ENCODE results near the gene KCTD10. TPM values are rescaled to one million over a fixed set of nuclear protein-coding genes. Genes with fewer than 3 reads are reported as not detected.

KCTD10 gene
- total RNA-seq, 1 experiment from 2014 or later, result 29.4 TPM

DNA sequence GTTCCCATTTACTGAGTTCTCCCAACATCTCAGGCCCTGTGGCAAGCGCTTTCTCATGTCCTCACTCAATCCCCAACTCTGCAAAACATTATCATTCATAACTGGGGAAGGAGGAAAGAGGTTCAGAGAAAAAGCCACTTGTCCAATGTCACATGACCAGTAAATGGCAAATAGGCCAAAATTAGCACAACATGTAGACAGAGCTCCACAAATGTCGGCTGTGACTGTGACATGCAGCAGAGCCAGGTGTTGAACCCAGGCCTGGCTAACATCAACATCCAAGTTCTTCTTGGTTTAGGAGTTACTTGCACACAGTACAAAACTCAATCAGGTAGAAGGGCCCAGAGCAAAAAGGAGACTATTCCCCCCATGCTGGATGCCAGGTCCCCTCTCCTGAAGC is 10.8 kb downstream of the KCTD10 start:
- peaks cover 12% of the 10 kb centered on the region; the same call in 1 of the 2 replicates for H4K20me1 ChIP-seq (ENCODE audit: insufficient read depth, low read depth, low read length)
- H3K27ac ChIP-seq (ENCODE audit: low read length), result no peak overlapping the region
- no peak overlapping the region for H2AFZ ChIP-seq (ENCODE audit: low read length)
- no peak overlapping the region for H3K4me2 ChIP-seq (ENCODE audit: low read depth, low read length, poor library complexity, severe bottlenecking)
- no peak overlapping the region for H3K4me3 ChIP-seq (ENCODE audit: low read length)
- no peak overlapping the region for H3K9ac ChIP-seq (ENCODE audit: low read length)
- H3K27me3 ChIP-seq (ENCODE audit: low read length), result no peaks in the 10 kb centered on the region
- DNase-seq, result no peak
- H3K79me2 ChIP-seq (ENCODE audit: low read length), result peaks cover 96% of the 10 kb centered on the region
- H3K9me3 ChIP-seq (ENCODE audit: low read length), result no peaks in the 10 kb centered on the region
- no peaks in the 10 kb centered on the region for H3K9me2 ChIP-seq (replicated peaks; ENCODE audit: insufficient read depth, low read length)
- no peaks in the 10 kb centered on the region for H3K36me3 ChIP-seq (ENCODE audit: insufficient read depth, low read length)
- peaks cover 7% of the 10 kb centered on the region for H3K4me1 ChIP-seq (ENCODE audit: low read length)

DNA sequence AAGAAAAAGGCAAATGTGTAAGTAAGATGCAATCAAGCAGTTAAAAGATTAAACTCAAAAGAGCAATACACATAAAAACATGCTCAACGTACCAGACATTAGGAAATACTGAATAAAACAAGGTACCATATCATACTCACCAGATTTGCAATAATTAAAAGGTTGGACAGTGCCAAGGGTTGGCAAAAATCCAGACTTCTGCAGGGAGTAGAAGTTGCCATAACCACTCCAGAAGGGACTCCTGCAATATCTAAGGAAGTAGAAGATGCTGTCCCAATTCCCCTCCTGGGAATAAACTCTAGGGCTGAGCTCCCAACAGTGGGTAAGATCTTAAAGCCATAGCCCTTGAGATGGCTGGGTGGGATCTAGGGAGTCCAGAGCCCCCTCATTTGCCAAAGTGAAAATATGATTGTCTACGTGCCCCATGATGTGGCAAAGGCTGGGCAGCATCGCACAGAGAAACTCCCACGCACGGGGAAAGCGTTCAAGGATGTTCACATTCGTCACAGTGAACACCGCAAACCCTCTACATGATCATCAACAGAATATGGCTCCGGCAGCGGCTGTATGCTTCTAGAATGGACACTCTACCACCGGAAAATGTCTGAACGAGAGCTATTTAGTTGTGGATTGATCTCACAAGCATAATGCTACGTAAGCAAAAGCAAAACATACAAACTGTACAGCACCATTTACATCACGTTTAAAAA is 12.3 kb downstream of the KCTD10 start:
- no peaks in the 10 kb centered on the region for H3K27me3 ChIP-seq (ENCODE audit: low read length)
- no peaks in the 10 kb centered on the region for H3K9me2 ChIP-seq (replicated peaks; ENCODE audit: insufficient read depth, low read length)
- H3K27ac ChIP-seq (ENCODE audit: low read length), result no peak overlapping the region
- H3K9ac ChIP-seq (ENCODE audit: low read length), result no peak overlapping the region
- no peak for DNase-seq
- no peak overlapping the region for H3K4me3 ChIP-seq (ENCODE audit: low read length)
- peaks cover 96% of the 10 kb centered on the region for H3K79me2 ChIP-seq (ENCODE audit: low read length)
- H4K20me1 ChIP-seq (ENCODE audit: insufficient read depth, low read depth, low read length), result peaks cover 6% of the 10 kb centered on the region; the same call in 1 of the 2 replicates
- H2AFZ ChIP-seq (ENCODE audit: low read length), result no peak overlapping the region
- H3K36me3 ChIP-seq (ENCODE audit: insufficient read depth, low read length), result no peaks in the 10 kb centered on the region
- no peaks in the 10 kb centered on the region for H3K9me3 ChIP-seq (ENCODE audit: low read length)
- peaks cover 13% of the 10 kb centered on the region for H3K4me1 ChIP-seq (ENCODE audit: low read length)
- H3K4me2 ChIP-seq (ENCODE audit: low read depth, low read length, poor library complexity, severe bottlenecking), result no peak overlapping the region

DNA sequence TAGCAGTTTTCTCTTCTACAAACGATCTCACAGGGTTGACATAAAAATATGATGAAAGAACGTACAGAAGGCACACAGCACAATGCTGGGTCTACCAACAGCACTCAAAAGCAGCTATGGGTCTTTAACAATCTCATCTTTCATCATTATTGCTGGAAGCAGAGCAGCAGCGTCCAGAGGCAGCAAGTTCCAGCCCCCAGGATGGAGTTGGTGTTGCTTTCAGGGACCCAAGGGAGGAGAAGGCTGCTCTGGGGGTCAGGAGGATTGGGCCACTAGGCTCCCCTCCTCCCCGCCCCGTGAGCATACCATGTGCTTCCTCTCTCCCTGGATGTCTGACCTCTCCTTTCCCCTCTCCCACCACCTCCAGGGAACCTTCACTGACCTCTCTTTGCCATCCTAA is 13.3 kb downstream of the KCTD10 start:
- no peaks in the 10 kb centered on the region for H3K9me2 ChIP-seq (replicated peaks; ENCODE audit: insufficient read depth, low read length)
- no peak overlapping the region for H3K9ac ChIP-seq (ENCODE audit: low read length)
- no peak overlapping the region for H3K4me3 ChIP-seq (ENCODE audit: low read length)

DNA sequence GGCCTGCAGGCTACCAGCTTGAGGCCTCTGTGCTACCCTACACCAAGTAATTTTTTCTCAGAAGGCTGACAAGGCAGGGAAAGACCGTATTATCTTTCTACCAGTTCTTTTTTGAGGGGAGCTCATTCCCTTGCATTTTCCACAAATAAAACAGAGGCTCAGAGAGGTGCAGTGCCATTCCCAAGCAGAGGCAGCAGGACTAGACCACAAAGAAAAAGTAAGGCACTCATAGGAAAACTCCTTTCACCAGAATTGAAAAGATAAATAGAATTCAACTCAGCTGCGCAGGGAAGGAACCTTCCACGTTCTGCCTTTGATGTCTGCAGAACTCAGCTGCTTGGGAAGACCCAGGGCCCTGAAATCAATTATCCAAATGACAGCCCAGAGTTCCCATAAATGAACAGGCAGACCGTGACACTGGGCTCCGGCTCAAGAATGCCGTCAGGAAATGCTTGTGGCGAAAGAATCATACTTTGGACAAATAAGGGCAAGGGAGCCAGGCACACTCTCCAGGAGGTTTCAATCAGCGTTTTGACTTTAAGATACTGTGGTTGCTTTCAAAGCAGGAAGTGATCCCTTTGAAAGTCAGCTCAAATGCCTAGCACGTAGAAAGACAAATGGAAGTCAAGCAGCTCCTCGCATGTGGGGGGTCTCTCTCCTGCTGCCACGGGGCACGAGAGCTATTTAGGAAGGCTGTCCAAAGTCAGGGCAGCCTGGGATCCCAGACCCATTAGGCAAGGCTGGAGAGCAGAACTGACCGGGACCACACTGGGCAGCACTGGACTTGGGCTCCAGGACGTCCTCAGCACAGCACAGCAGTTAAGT is 14.0 kb downstream of the KCTD10 start:
- peaks cover 13% of the 10 kb centered on the region for H3K4me1 ChIP-seq (ENCODE audit: low read length)
- H3K9me3 ChIP-seq (ENCODE audit: low read length), result no peaks in the 10 kb centered on the region
- DNase-seq, result no peak
- H4K20me1 ChIP-seq (ENCODE audit: insufficient read depth, low read depth, low read length), result peaks cover 6% of the 10 kb centered on the region; the same call in 1 of the 2 replicates
- H3K4me3 ChIP-seq (ENCODE audit: low read length), result no peak overlapping the region
- no peaks in the 10 kb centered on the region for H3K36me3 ChIP-seq (ENCODE audit: insufficient read depth, low read length)
- no peak overlapping the region for H2AFZ ChIP-seq (ENCODE audit: low read length)
- H3K79me2 ChIP-seq (ENCODE audit: low read length), result peaks cover 92% of the 10 kb centered on the region
- no peak overlapping the region for H3K4me2 ChIP-seq (ENCODE audit: low read depth, low read length, poor library complexity, severe bottlenecking)
- no peaks in the 10 kb centered on the region for H3K9me2 ChIP-seq (replicated peaks; ENCODE audit: insufficient read depth, low read length)
- no peak overlapping the region for H3K27ac ChIP-seq (ENCODE audit: low read length)
- no peak overlapping the region for H3K9ac ChIP-seq (ENCODE audit: low read length)
- H3K27me3 ChIP-seq (ENCODE audit: low read length), result no peaks in the 10 kb centered on the region

More for the DNA sequence above, 13.3 kb downstream of the KCTD10 start:
- peaks cover 6% of the 10 kb centered on the region; the same call in 1 of the 2 replicates for H4K20me1 ChIP-seq (ENCODE audit: insufficient read depth, low read depth, low read length)
- no peak overlapping the region for H3K4me2 ChIP-seq (ENCODE audit: low read depth, low read length, poor library complexity, severe bottlenecking)
- no peak for DNase-seq
- H3K27ac ChIP-seq (ENCODE audit: low read length), result no peak overlapping the region
- peaks cover 13% of the 10 kb centered on the region for H3K4me1 ChIP-seq (ENCODE audit: low read length)
- no peak overlapping the region for H2AFZ ChIP-seq (ENCODE audit: low read length)
- no peaks in the 10 kb centered on the region for H3K27me3 ChIP-seq (ENCODE audit: low read length)
- H3K9me3 ChIP-seq (ENCODE audit: low read length), result no peaks in the 10 kb centered on the region
- peaks cover 96% of the 10 kb centered on the region for H3K79me2 ChIP-seq (ENCODE audit: low read length)
- no peaks in the 10 kb centered on the region for H3K36me3 ChIP-seq (ENCODE audit: insufficient read depth, low read length)

DNA sequence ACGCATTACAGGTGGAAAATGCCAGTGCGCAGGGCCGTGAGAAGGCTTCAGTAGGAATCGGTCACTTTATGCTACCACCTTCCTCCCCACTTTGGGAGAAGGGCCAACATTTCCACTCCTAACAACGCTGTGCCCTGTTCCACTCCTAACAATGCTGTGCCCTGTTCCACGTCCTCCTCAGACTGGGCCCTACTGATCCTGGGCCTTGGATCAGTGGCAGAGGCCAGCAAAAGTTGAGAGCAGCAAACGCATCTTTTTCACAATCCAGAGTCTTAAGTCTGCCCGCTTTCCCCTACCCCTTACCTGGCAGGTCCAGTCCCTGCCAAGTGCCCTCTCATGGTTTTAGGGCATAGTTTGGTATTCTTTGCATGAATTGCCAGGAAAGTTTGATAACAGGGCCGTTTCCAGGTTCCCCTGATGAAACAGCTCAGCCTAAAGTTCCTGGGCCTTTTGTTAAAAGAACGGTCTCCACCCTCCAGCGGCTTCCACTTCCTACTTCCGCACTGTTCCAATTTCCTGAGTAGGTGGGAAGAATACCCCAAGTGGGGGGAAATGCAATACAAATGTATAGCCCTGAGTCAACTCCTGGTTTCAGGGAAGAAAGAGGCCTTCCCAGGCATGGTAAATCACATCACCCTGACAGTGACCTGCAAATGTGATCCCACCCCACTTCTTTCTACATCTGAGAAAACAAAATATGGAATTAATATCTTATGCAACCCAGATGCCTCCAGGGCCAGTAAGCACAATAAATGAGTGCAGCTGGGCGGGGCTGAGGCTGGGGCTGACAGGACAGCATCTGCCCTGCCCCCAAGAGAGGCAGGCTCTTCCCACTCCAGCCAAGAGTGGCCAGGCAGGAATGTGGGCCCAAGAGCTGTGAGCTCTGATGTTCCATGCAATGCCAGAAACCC is 15.0 kb downstream of the KCTD10 start:
- Histone ChIP-seq H2AFZ (ENCODE audit: low read length) (no peak overlapping the region), H3K9me2 (replicated peaks; ENCODE audit: insufficient read depth, low read length) (no peaks in the 10 kb centered on the region), H3K27me3 (ENCODE audit: low read length) (no peaks in the 10 kb centered on the region), H3K4me3 (ENCODE audit: low read length) (no peak overlapping the region), H3K4me1 (ENCODE audit: low read length) (peaks cover 13% of the 10 kb centered on the region), H3K36me3 (ENCODE audit: insufficient read depth, low read length) (0 out of 2 replicates have a peak, but pooled peaks cover 8% of the 10 kb centered on the region), H3K27ac (ENCODE audit: low read length) (no peak overlapping the region), H3K9ac (ENCODE audit: low read length) (no peak overlapping the region), H3K79me2 (ENCODE audit: low read length) (peaks cover 83% of the 10 kb centered on the region), H4K20me1 (ENCODE audit: insufficient read depth, low read depth, low read length) (peaks cover 6% of the 10 kb centered on the region; the same call in 1 of the 2 replicates), H3K9me3 (ENCODE audit: low read length) (no peaks in the 10 kb centered on the region), H3K4me2 (ENCODE audit: low read depth, low read length, poor library complexity, severe bottlenecking) (no peak overlapping the region)
- DNase-seq, result no peak

DNA sequence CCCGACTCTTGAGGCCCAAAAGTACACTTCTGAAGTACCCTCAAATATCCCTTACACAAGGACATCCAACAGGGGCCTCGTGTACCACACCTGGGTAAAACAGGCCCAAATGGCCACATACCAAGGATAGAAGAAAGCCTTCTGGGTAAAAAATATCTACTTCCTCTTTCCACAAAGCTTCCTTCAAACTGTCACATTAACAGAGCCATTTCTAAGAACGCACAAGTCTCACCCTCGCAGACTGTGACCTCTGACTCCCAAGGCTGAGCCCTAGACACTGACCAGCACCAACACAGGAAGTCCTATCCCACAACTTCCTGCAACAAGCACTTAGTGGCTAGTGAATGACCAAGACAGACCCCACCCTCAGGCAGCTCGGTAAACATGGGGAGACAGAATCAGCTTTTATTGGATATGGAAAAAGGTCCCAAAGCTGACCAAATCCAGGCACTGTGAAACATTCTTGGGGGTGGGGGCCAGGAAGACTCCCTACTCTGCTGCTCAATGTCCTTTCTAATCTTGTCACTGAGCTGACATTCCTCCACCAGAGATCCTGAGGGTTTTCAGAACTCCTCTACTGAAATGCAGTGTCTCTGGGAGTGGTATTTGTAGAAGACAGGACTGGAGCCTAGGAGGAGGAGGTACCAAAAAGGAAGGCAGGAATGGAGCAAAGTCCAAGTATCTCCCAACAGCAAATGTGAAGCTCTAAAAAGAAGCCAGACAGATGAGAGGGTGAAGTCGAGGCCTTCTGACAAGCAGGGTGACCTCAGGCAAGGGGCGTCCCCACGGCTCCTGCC is 15.9 kb downstream of the KCTD10 start:
- H2AFZ ChIP-seq (ENCODE audit: low read length), result no peak overlapping the region
- H4K20me1 ChIP-seq (ENCODE audit: insufficient read depth, low read depth, low read length), result peaks cover 3% of the 10 kb centered on the region; the same call in 1 of the 2 replicates
- H3K4me1 ChIP-seq (ENCODE audit: low read length), result peaks cover 13% of the 10 kb centered on the region
- DNase-seq, result peak; percentile 66
- no peak overlapping the region for H3K9ac ChIP-seq (ENCODE audit: low read length)
- no peaks in the 10 kb centered on the region for H3K27me3 ChIP-seq (ENCODE audit: low read length)
- no peak overlapping the region for H3K27ac ChIP-seq (ENCODE audit: low read length)
- no peak overlapping the region for H3K4me3 ChIP-seq (ENCODE audit: low read length)
- peaks cover 75% of the 10 kb centered on the region for H3K79me2 ChIP-seq (ENCODE audit: low read length)
- peaks cover 16% of the 10 kb centered on the region; the same call in 1 of the 2 replicates for H3K36me3 ChIP-seq (ENCODE audit: insufficient read depth, low read length)
- no peaks in the 10 kb centered on the region for H3K9me2 ChIP-seq (replicated peaks; ENCODE audit: insufficient read depth, low read length)
- no peak overlapping the region for H3K4me2 ChIP-seq (ENCODE audit: low read depth, low read length, poor library complexity, severe bottlenecking)
- H3K9me3 ChIP-seq (ENCODE audit: low read length), result no peaks in the 10 kb centered on the region

DNA sequence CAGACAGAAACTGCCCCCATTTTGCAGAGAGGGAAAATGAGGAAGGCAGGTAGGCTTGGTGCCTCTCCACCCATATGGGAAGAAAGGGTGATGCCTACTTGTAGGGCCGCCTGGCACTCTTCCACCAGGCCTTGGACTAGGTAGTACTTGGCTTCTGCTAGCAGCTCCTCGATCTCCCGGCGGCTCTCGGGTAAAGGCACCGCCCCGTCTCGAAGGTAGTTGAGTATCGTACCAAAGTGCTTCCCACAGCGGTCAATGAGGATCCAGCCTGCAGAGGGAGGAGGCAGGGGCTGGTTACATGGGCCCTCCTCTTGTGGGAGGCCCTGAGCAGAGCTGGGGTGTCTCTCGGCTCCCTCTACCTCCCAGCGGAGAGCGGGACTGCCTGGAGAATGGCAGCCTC is 16.6 kb downstream of the KCTD10 start:
- no peaks in the 10 kb centered on the region for H4K20me1 ChIP-seq (ENCODE audit: insufficient read depth, low read depth, low read length)

More for the DNA sequence above, 16.6 kb downstream of the KCTD10 start:
- H3K4me2 ChIP-seq (ENCODE audit: low read depth, low read length, poor library complexity, severe bottlenecking), result no peak overlapping the region
- H3K9ac ChIP-seq (ENCODE audit: low read length), result no peak overlapping the region
- no peaks in the 10 kb centered on the region for H3K9me2 ChIP-seq (replicated peaks; ENCODE audit: insufficient read depth, low read length)
- H3K36me3 ChIP-seq (ENCODE audit: insufficient read depth, low read length), result peaks cover 16% of the 10 kb centered on the region; the same call in 1 of the 2 replicates
- H3K4me1 ChIP-seq (ENCODE audit: low read length), result peaks cover 13% of the 10 kb centered on the region
- H2AFZ ChIP-seq (ENCODE audit: low read length), result no peak overlapping the region
- no peaks in the 10 kb centered on the region for H3K27me3 ChIP-seq (ENCODE audit: low read length)
- H3K79me2 ChIP-seq (ENCODE audit: low read length), result peaks cover 68% of the 10 kb centered on the region
- no peaks in the 10 kb centered on the region for H3K9me3 ChIP-seq (ENCODE audit: low read length)
- no peak for DNase-seq
- no peak overlapping the region for H3K4me3 ChIP-seq (ENCODE audit: low read length)
- H3K27ac ChIP-seq (ENCODE audit: low read length), result no peak overlapping the region

Data from Karpas-422 (cell line).